HFF-Myc (cell line): ENCODE results near the gene RPS6KL1.

Source experiments
- DNase-seq: peaks from one replicate; pipeline ENCODE4 v3.0.0-alpha.2; 2011; ENCODE audit warnings: low read depth; ENCODE audit errors: extremely low read depth
- H3K4me3 ChIP-seq: replicated peaks from 2 replicates; pipeline ENCODE4 v1.5.1; 2011; ENCODE audit warnings: low read depth, mild to moderate bottlenecking, control low read depth, low read length
- TF ChIP-seq, protein P1 (sequence below): IDR thresholded peaks from 2 replicates; pipeline ENCODE4 v1.5.1; 2012; ENCODE audit warnings: mild to moderate bottlenecking, low read depth, low read length, control low read depth; ENCODE audit errors: missing control alignments

Gene RPS6KL1

DNA sequence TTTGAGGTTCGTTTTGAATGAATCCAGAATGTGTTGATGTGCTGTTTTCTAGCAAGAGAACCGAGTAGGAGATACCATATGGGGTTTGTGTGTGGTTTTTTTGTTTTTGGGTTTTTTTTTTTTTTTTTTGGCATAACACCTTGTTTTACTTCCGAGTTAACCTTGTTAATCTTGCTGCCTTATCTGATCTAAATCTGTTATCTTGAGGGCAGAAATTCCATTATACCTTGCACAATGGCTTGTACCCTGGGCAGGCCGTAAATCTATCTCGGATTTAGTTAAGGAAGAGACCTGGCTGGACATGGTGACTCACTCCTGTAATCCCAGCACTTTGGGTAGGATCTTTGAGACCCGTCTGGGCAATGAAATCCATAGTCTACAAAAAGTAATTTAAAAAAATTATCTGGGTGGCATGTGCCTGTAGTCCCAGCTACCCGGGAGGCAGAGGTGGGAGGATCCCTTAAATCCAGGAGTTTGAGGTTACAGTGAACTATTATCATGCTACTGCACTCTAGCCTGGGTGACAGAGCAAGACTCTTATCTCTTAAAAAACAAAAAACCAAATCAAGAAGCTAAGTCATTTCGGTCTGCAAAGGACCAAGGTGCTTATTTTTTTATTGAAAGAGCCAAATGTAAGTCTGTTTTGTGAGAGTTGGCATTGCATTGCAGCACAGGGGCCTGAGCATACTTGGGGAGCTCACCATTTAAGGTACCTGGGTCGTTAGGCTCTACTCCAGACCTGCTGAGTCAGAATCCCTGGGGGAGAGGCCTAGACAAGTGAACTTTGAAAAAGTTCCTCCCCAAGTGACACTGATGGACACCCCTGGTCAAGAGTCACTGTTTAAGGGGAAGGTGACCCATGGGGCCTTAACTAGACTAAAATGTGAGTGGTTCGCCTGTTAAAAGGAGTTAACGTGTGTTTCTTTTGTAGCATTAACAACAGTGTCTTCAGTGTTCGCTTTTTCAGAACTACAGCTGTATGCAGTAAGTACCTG is 34.6 kb downstream of the RPS6KL1 start:
- TF ChIP-seq, protein P1, sequence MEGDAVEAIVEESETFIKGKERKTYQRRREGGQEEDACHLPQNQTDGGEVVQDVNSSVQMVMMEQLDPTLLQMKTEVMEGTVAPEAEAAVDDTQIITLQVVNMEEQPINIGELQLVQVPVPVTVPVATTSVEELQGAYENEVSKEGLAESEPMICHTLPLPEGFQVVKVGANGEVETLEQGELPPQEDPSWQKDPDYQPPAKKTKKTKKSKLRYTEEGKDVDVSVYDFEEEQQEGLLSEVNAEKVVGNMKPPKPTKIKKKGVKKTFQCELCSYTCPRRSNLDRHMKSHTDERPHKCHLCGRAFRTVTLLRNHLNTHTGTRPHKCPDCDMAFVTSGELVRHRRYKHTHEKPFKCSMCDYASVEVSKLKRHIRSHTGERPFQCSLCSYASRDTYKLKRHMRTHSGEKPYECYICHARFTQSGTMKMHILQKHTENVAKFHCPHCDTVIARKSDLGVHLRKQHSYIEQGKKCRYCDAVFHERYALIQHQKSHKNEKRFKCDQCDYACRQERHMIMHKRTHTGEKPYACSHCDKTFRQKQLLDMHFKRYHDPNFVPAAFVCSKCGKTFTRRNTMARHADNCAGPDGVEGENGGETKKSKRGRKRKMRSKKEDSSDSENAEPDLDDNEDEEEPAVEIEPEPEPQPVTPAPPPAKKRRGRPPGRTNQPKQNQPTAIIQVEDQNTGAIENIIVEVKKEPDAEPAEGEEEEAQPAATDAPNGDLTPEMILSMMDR, result no peak
- DNase-seq, result no peak
- no peak overlapping the region for H3K4me3 ChIP-seq

DNA sequence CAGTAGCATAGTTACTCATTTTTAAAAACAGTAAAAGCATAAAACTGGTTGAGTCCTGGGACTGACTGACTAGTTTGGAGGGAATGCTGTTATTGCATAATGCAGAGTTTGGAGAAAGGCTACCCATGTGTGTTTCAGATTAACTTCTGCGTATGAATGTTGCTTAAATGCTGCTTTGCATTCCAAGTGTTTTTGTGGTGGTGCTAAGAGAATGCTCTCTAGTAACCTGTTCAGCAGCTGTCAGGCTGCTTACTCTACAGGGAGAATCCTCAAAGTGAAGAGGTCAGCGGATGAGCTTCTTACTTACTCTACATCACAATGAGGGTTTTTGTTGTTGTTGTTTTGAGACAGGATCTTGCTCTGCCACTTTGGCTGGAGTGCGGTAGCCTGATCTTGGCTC is 37.1 kb downstream of the RPS6KL1 start:
- TF ChIP-seq, protein P1, result no peak
- peak; percentile 91 for DNase-seq
- 0 out of 2 replicates have a peak overlapping the region, but pooled peaks have one; percentile 3 for H3K4me3 ChIP-seq

DNA sequence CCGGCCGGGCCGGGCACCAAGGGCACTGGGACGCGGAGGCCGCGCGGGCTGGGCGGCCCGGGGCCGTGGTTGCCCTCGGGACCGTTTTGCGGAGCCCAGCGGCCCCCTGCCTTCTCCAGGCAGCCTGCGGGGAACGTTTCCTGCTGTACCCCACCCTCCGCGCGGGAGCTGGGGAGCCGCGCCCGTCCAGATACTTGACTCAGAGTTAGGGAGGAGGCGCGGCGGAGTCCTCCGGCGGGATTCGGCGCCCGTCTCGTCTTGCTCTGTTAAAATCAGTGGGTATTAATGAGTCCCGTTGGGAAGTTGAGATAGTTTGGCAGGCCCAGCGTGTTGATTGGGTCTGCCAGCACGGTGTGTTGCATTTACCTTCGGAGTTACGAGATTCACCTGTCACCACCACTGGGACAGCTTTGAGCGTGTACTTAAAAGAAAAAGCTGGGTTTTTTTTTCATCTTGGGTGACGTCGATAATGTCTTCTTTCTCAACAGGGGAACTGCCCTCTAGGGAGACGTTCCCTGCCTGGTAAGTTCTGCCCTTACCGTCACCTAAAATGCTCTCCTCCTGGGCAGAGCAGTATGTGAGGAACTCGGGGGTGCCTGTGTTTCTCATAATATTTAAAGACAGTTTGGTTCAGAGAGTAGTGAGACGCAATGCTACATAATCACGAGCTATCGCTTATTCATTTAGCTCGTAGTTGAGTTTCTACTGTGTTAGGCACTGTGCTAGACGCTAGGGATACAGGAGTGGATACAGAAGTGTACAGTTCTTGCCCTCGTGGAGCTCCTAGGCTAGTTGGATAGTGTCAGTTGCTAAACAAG is 40.7 kb downstream of the RPS6KL1 start:
- TF ChIP-seq, protein P1, result no peak
- H3K4me3 ChIP-seq, result peak overlapping the region; percentile 77
- DNase-seq, result no peak

DNA sequence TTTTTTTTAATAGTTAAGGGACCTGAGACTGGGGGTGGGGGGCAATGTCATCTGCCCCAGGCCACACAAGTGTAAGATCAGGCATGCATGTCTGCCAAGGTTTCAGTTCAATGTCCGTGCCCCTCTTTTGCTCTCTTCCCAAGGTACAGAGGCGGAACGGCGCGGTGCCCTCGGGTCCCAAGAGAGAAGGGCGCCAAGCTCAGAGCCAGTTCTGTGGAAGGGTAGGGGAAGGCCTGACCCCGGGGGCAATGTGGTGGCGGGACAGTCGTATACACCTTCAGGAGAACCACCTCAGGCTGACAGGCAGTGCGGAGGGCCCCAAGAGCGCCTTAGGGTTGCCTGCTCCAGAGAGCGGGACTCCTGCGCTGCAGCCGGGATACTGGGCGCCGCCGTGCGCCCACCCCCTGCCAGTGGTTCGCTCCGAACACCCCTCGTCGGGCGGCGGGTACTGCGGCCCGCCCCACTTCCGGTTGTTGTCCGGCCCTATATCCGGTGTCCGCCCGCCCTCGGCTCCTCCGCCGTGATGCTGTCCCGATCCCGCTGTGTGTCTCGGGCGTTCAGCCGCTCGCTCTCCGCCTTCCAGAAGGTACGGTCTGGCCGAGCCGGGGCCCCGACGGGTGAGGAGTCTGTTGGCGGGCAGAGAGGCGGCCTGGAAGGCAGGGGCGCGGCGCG is 41.5 kb downstream of the RPS6KL1 start, which contains the start of gene DLST:
TSS of gene DLST (plus strand) at position 486 of the 672 bp plus-strand sequence. CDS start at position 524, 38 bp downstream.
- H3K4me3 ChIP-seq, result peak within 1 kb of the TSS; percentile 77
- peak; percentile 50 for DNase-seq
- TF ChIP-seq, protein P1, result no peak

DNA sequence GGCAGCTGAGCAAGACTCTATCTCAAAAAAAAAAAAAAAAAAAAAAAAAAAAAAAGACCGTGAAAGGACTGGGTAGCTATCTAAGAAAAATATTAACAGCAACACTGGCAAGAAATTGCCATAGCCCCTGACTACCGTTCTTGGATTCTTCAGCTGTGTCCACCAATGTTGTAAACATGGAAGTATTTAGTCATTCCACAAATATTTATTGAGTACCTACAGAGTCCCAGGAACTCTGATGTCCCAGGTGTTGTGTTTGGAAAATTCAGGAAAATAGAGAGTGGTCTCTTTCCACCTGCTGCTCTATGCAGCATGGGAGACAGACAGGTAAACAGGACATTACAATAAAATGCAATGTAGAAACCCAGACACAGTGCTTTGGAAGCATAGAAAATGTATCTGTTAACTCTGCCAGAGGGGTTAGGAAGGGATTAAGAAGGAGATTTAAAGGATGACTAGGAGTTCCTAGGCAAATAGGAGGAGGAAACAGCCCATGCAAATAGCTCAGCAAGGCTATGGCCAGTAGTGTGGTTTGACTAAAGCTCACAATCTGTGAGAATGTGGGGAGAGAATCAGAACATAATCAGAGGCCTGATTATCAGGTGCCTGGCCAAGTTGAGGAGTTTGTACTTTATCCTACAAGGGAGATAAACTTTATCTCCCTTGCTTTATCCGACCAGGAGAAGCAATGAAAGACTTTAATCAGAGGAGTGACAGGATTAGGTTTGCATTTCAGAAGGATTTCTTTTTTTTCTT is 43.5 kb downstream of the RPS6KL1 start:
- DNase-seq, result no peak
- no peak overlapping the region for H3K4me3 ChIP-seq
- TF ChIP-seq, protein P1, result no peak
